HL-60 (cell line): ENCODE results near the gene AKR1D1.
"Not testable (repeated sequence)": the region's sequence is repeated elsewhere in the genome, so short reads cannot be mapped to it uniquely, and the experiment has no call there.

Source experiments
- DNase-seq, 2 experiments: peaks; one replicate each; pipeline ENCODE4 v3.0.0-alpha.2; 2010 to 2020; ENCODE audit warnings: low read depth in 1 of 2, low spot score in 1 of 2
- H3K27ac ChIP-seq: fragments of 250-450 bp; sonication (Bioruptor Pico); replicated peaks from 2 replicates; pipeline ENCODE4 v1.5.1; 2020; ENCODE audit warnings: mild to moderate bottlenecking, moderate library complexity
- H3K27me3 ChIP-seq: fragments of 250-450 bp; sonication (Bioruptor Pico); 2 replicates; pipeline ENCODE4 v1.5.1; 2021; ENCODE audit warnings: mild to moderate bottlenecking, moderate library complexity; ENCODE audit not compliant: insufficient read depth, poor library complexity, severe bottlenecking
- H3K4me3 ChIP-seq: replicated peaks from 2 replicates; pipeline ENCODE4 v1.5.1; 2011; ENCODE audit warnings: mild to moderate bottlenecking, control low read depth, low read length; ENCODE audit not compliant: insufficient read depth
- GABPA ChIP-seq: IDR thresholded peaks from 2 replicates; pipeline ENCODE4 v1.6.1; 2012; ENCODE audit warnings: low read depth
- POLR2AphosphoS5 ChIP-seq: IDR thresholded peaks from 2 replicates; pipeline ENCODE4 v1.6.1; 2012; ENCODE audit warnings: low read depth
- SPI1 ChIP-seq: IDR thresholded peaks from 2 replicates; pipeline ENCODE4 v1.6.1; 2012; ENCODE audit warnings: low read depth, mild to moderate bottlenecking, borderline replicate concordance
- TF ChIP-seq, protein P1 (sequence below): IDR thresholded peaks from 2 replicates; pipeline ENCODE4 v1.6.1; 2012; ENCODE audit warnings: low read depth; ENCODE audit not compliant: insufficient replicate concordance
- TF ChIP-seq, protein P2 (sequence below): IDR thresholded peaks from one replicate; pipeline ENCODE4 v1.5.1; 2011; ENCODE audit warnings: low read length, control low read depth, inconsistent platforms; ENCODE audit not compliant: insufficient read depth

Gene AKR1D1

DNA sequence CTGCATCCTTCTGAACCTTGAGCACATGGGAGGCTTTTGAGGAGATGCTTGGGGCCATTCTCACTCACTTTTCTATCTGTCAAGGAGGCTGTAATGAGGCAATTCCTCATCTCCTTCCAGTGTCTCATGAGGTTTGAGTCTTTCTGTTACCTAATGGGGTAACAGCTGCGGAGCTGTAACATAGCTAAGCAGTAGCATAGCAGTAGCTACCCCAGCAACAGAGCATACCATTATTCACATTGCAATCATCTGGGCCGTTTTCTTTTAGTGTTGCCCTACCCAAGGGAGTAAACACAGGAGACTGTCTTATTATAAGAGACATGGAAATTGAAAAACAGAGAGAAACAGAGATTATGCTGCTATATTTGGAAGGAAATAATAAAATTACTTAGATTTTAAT is 68.7 kb downstream of the AKR1D1 start:
- Histone ChIP-seq H3K4me3 (no peak overlapping the region), H3K27me3 (no peaks in the 10 kb centered on the region), H3K27ac (no peak overlapping the region)
- TF ChIP-seq, protein P1, sequence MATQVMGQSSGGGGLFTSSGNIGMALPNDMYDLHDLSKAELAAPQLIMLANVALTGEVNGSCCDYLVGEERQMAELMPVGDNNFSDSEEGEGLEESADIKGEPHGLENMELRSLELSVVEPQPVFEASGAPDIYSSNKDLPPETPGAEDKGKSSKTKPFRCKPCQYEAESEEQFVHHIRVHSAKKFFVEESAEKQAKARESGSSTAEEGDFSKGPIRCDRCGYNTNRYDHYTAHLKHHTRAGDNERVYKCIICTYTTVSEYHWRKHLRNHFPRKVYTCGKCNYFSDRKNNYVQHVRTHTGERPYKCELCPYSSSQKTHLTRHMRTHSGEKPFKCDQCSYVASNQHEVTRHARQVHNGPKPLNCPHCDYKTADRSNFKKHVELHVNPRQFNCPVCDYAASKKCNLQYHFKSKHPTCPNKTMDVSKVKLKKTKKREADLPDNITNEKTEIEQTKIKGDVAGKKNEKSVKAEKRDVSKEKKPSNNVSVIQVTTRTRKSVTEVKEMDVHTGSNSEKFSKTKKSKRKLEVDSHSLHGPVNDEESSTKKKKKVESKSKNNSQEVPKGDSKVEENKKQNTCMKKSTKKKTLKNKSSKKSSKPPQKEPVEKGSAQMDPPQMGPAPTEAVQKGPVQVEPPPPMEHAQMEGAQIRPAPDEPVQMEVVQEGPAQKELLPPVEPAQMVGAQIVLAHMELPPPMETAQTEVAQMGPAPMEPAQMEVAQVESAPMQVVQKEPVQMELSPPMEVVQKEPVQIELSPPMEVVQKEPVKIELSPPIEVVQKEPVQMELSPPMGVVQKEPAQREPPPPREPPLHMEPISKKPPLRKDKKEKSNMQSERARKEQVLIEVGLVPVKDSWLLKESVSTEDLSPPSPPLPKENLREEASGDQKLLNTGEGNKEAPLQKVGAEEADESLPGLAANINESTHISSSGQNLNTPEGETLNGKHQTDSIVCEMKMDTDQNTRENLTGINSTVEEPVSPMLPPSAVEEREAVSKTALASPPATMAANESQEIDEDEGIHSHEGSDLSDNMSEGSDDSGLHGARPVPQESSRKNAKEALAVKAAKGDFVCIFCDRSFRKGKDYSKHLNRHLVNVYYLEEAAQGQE, result no peak
- no peak for TF ChIP-seq POLR2AphosphoS5
- DNase-seq, result no peak

DNA sequence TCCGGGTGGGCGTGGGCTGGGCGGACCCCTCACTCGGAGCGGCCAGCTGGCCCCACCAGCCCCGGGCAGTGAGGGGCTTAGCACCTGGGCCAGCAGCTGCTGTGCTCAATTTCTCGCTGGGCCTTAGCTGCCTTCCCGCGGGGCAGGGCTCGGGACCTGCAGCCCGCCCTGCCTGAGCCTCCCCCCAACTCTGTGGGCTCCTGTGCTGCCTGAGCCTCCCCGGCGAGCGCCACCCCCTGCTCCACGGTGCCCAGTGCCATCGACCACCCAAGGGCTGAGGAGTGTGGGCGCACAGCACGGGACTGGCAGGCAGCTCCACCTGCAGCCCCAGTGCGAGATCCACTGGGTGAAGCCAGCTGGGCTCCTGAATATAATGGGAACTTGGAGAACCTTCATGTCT is 70.0 kb downstream of the AKR1D1 start:
- not testable (repeated sequence) for H3K27ac ChIP-seq, H3K4me3 ChIP-seq, H3K27me3 ChIP-seq, DNase-seq

DNA sequence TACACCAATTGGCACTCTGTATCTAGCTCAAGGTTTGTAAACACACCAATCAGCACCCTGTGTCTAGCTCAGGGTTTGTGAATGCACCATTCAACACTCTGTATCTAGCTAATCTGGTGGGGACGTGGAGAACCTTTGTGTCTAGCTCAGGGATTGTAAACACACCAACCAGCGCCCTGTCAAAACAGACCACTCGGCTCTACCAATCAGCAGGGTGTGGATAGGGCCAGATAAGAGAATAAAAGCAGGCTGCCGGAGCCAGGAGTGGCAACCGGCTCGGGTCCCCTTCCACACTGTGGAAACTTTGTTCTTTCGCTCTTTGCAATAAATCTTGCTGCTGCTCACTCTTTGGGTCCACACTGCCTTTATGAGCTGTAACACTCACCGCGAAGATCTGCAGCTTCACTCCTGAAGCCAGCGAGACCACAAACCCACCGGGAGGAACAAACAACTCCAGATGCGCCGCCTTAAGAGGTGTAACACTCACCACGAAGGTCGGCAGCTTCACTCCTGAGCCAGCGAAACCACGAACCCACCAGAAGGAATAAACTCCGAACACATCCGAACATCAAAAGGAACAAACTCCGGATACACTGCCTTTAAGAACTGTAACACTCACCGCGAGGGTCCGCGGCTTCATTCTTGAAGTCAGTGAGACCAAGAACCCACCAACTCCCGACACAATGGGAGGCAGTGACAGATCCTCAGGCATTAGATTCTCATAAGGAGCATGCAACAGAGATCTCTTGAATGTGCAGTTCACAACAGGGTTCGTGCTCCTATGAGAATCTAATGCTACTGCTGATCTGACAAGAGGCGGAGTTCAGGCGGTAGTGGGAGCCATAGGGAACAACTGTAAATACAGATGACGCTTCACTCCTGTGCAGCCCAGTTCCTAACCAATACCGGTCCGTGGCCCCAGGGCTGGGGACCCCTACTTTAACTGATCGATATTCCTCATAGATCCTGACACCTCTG is 70.8 kb downstream of the AKR1D1 start:
- DNase-seq, result peak in 1 of 2 experiments; percentile 27
- not testable (repeated sequence) for H3K27ac ChIP-seq, H3K27me3 ChIP-seq
- peak overlapping the region; percentile 18 for H3K4me3 ChIP-seq

DNA sequence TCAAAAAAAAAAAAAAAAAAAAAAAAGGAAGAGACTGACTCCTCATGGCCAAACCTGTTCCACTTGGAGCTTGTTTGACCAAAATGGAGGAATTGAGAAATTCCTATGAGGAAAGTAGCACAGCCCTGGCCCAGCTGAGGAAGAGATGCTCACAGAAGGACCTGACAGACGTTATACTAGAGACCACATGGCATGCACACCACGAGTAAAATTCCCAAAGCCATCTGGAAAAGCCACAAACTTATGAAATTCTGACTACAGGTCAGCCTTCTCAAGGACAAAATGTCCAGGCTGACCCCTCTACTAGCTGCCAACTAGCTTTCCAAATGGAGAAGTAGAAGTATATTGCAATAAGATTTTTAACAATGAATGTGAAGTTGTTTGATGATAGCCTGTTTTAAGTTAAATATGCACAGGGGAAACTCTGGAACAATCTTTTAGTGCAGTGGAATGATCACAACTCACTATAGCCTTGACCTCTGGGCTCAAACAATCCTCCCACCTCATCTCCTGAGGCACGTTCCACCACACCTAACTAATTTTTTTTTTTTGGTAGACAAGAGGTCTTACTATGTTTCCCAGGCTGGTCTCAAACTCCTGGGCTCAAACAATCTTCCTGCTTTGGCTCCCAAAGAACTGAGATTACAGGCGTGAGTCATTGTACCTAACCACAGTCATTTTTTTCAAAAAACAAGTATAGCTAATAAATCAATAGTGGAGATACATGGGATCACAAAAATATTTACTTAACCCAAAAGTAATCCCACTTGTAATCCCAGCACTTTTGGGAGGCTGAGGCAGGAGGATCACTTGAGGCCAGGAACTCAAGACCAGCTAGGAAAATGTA is 75.7 kb downstream of the AKR1D1 start:
- Histone ChIP-seq H3K27me3 (no peaks in the 10 kb centered on the region), H3K4me3 (no peak overlapping the region), H3K27ac (no peak overlapping the region)
- no peak for DNase-seq
- TF ChIP-seq SPI1 (no peak), GABPA (no peak), POLR2AphosphoS5 (no peak)
- TF ChIP-seq, protein P2, sequence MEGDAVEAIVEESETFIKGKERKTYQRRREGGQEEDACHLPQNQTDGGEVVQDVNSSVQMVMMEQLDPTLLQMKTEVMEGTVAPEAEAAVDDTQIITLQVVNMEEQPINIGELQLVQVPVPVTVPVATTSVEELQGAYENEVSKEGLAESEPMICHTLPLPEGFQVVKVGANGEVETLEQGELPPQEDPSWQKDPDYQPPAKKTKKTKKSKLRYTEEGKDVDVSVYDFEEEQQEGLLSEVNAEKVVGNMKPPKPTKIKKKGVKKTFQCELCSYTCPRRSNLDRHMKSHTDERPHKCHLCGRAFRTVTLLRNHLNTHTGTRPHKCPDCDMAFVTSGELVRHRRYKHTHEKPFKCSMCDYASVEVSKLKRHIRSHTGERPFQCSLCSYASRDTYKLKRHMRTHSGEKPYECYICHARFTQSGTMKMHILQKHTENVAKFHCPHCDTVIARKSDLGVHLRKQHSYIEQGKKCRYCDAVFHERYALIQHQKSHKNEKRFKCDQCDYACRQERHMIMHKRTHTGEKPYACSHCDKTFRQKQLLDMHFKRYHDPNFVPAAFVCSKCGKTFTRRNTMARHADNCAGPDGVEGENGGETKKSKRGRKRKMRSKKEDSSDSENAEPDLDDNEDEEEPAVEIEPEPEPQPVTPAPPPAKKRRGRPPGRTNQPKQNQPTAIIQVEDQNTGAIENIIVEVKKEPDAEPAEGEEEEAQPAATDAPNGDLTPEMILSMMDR, result no peak
- TF ChIP-seq, protein P1, result no peak

DNA sequence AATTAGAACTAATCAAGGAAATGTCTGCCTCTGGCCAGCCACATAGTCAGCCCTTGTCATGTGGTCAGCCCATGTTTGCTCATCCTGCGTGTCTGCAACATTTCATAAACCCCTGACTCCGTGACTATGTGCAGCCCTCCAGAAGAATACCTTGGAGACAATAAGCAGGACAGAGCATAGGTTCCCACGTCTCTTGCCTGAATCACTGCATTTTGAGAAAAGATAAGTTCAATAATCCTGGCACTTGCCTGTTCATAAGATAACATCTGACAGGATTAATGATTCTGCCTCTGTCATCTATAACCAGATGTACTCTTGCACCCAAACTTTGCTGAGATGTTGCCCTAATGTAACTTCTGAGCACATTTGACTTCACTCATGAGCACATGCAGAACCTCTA is 78.4 kb downstream of the AKR1D1 start:
- no peak for DNase-seq
- no peak overlapping the region for H3K27ac ChIP-seq
- H3K4me3 ChIP-seq, result no peak overlapping the region
- TF ChIP-seq, protein P2, result no peak
- TF ChIP-seq, protein P1, result no peak
- no peak for TF ChIP-seq SPI1
- TF ChIP-seq POLR2AphosphoS5, result no peak
- TF ChIP-seq GABPA, result no peak
- H3K27me3 ChIP-seq, result no peaks in the 10 kb centered on the region
